HEK293 (cell line): ENCODE results near the gene AKR7A3.

Experiments used
- SALL2 ChIP-seq: fragments of 450-650 bp; formaldehyde crosslinking; IDR thresholded peaks from 2 replicates; pipeline ENCODE4 v1.5.0; 2017; ENCODE audit warnings: missing biosample characterization, mild to moderate bottlenecking, missing genetic modification characterization, borderline replicate concordance
- SETDB1 ChIP-seq: IDR thresholded peaks from one replicate; pipeline ENCODE4 v1.6.1; 2017; ENCODE audit warnings: mild to moderate bottlenecking, low read length, moderate library complexity, mixed read lengths; ENCODE audit not compliant: insufficient read length
- ZNF114 ChIP-seq: fragments of 450-650 bp; formaldehyde crosslinking; IDR thresholded peaks from 2 replicates; pipeline ENCODE4 v1.5.0; 2017; ENCODE audit warnings: missing biosample characterization, missing genetic modification characterization
- ZNF24 ChIP-seq: fragments of 450-650 bp; formaldehyde crosslinking; IDR thresholded peaks from 2 replicates; pipeline ENCODE4 v1.5.1; 2016; ENCODE audit warnings: missing biosample characterization, missing genetic modification characterization
- ZNF416 ChIP-seq: fragments of 450-650 bp; formaldehyde crosslinking; IDR thresholded peaks from 2 replicates; pipeline ENCODE4 v1.5.1; 2016; ENCODE audit warnings: missing biosample characterization, missing genetic modification characterization
- ZNF664 ChIP-seq: fragments of 450-650 bp; formaldehyde crosslinking; IDR thresholded peaks from 2 replicates; pipeline ENCODE4 v1.5.1; 2016; ENCODE audit warnings: missing biosample characterization, missing genetic modification characterization
- ZNF707 ChIP-seq: fragments of 450-650 bp; formaldehyde crosslinking; IDR thresholded peaks from 2 replicates; pipeline ENCODE4 v1.5.1; 2016; ENCODE audit warnings: missing biosample characterization, missing genetic modification characterization
- ZNF792 ChIP-seq: fragments of 450-650 bp; formaldehyde crosslinking; IDR thresholded peaks from 2 replicates; pipeline ENCODE4 v1.5.1; 2016; ENCODE audit warnings: missing biosample characterization, missing genetic modification characterization
- TF ChIP-seq, protein P1 (sequence below): fragments of 450-650 bp; formaldehyde crosslinking; IDR thresholded peaks from 2 replicates; pipeline ENCODE4 v1.5.1; 2016; ENCODE audit warnings: missing biosample characterization, missing genetic modification characterization
- TF ChIP-seq, protein P2 (sequence below): fragments of 450-650 bp; formaldehyde crosslinking; IDR thresholded peaks from 2 replicates; pipeline ENCODE4 v1.5.1; 2016; ENCODE audit warnings: missing biosample characterization, missing genetic modification characterization
- TF ChIP-seq, protein P3 (sequence below): fragments of 450-650 bp; formaldehyde crosslinking; IDR thresholded peaks from 2 replicates; pipeline ENCODE4 v1.5.1; 2016; ENCODE audit warnings: missing biosample characterization, missing genetic modification characterization
- TF ChIP-seq, protein P4 (sequence below): fragments of 450-650 bp; formaldehyde crosslinking; IDR thresholded peaks from 2 replicates; pipeline ENCODE4 v1.5.1; 2016; ENCODE audit warnings: missing biosample characterization, missing genetic modification characterization, borderline replicate concordance

DNA sequence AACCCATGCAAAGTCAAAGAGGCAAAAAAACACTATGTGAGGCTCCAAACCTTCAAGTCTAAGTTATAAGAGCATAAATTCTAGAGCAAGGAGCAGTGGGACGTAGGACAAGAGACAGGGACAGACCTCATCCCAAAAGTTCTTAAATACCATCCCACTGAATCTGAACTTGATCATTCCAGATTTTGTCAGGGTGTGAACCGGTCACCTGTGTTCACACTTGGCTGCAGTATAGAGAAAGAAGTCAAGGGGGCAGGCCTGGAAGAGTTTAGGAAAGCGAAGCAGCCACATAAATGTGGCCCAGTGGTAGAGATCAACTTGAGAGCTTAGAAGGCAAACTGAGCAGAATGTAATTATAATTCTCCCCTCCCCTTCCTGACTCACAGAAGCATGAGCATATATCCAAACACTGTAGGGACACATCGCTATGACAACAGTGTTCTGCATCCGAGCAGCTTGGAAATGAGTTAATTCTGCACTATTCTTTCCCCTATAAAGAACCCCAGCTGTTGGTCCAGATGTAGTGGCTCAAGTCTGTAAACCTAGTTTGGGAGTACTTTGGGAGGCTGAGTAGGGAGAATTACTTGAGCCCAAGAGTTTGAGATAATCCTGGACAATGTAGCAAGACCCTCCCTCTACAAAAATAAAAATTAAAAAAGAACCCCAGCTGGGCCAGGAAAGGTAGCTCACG, 20.7 kb upstream of the AKR7A3 start:
- TF ChIP-seq SALL2, result no peak
- TF ChIP-seq, protein P1, sequence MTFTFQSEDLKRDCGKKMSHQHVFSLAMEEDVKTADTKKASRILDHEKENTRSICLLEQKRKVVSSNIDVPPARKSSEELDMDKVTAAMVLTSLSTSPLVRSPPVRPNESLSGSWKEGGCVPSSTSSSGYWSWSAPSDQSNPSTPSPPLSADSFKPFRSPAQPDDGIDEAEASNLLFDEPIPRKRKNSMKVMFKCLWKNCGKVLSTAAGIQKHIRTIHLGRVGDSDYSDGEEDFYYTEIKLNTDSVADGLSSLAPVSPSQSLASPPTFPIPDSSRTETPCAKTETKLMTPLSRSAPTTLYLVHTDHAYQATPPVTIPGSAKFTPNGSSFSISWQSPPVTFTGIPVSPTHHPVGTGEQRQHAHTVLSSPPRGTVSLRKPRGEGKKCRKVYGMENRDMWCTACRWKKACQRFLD (tag by site-specific recombination), result no peak
- TF ChIP-seq, protein P2, sequence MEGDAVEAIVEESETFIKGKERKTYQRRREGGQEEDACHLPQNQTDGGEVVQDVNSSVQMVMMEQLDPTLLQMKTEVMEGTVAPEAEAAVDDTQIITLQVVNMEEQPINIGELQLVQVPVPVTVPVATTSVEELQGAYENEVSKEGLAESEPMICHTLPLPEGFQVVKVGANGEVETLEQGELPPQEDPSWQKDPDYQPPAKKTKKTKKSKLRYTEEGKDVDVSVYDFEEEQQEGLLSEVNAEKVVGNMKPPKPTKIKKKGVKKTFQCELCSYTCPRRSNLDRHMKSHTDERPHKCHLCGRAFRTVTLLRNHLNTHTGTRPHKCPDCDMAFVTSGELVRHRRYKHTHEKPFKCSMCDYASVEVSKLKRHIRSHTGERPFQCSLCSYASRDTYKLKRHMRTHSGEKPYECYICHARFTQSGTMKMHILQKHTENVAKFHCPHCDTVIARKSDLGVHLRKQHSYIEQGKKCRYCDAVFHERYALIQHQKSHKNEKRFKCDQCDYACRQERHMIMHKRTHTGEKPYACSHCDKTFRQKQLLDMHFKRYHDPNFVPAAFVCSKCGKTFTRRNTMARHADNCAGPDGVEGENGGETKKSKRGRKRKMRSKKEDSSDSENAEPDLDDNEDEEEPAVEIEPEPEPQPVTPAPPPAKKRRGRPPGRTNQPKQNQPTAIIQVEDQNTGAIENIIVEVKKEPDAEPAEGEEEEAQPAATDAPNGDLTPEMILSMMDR, result no peak
- TF ChIP-seq ZNF416 (tag by site-specific recombination), result no peak
- TF ChIP-seq, protein P3, sequence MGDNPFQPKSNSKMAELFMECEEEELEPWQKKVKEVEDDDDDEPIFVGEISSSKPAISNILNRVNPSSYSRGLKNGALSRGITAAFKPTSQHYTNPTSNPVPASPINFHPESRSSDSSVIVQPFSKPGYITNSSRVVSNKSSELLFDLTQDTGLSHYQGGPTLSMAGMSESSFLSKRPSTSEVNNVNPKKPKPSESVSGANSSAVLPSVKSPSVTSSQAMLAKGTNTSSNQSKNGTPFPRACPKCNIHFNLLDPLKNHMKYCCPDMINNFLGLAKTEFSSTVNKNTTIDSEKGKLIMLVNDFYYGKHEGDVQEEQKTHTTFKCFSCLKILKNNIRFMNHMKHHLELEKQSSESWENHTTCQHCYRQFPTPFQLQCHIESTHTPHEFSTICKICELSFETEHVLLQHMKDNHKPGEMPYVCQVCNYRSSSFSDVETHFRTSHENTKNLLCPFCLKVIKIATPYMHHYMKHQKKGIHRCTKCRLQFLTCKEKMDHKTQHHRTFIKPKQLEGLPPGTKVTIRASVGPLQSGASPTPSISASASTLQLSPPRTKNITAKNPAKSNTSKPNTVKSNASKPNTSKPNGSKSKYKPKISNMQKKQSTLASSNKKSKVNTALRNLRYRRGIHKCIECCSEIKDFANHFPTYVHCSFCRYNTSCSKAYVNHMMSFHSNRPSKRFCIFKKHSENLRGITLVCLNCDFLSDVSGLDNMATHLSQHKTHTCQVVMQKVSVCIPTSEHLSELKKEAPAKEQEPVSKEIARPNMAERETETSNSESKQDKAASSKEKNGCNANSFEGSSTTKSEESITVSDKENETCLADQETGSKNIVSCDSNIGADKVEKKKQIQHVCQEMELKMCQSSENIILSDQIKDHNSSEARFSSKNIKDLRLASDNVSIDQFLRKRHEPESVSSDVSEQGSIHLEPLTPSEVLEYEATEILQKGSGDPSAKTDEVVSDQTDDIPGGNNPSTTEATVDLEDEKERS (tag by site-specific recombination), result no peak
- TF ChIP-seq, protein P4, sequence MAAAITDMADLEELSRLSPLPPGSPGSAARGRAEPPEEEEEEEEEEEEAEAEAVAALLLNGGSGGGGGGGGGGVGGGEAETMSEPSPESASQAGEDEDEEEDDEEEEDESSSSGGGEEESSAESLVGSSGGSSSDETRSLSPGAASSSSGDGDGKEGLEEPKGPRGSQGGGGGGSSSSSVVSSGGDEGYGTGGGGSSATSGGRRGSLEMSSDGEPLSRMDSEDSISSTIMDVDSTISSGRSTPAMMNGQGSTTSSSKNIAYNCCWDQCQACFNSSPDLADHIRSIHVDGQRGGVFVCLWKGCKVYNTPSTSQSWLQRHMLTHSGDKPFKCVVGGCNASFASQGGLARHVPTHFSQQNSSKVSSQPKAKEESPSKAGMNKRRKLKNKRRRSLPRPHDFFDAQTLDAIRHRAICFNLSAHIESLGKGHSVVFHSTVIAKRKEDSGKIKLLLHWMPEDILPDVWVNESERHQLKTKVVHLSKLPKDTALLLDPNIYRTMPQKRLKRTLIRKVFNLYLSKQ (tag by site-specific recombination), result no peak
- no peak for TF ChIP-seq ZNF792 (tag by site-specific recombination)
- TF ChIP-seq SETDB1, result no peak
- TF ChIP-seq ZNF114 (tag by site-specific recombination), result no peak
- no peak for TF ChIP-seq ZNF707
- no peak for TF ChIP-seq ZNF664 (tag by site-specific recombination)
- no peak for TF ChIP-seq ZNF24 (tag by site-specific recombination)
